GM18909 (cell line): ENCODE measurements around the gene GOLGA6C.
"Not testable (repeated sequence)": the region's sequence is repeated elsewhere in the genome, so short reads cannot be mapped to it uniquely, and the experiment has no call there.

Experiments
- ATAC-seq: cut with Tn5 transposase; IDR thresholded peaks from one replicate; pipeline ENCODE4 v1.9.1; 2021; ENCODE audit warnings: mild to moderate bottlenecking; ENCODE audit not compliant: unreplicated experiment, poor library complexity

Gene GOLGA6C

GRCh38 chr15:75307778-75308390 is 49.8 kb downstream of the GOLGA6C start:
- no peak for ATAC-seq

GRCh38 chr15:75309711-75310110 is 51.6 kb downstream of the GOLGA6C start:
- no peak for ATAC-seq

GRCh38 chr15:75312548-75312947 is 54.4 kb downstream of the GOLGA6C start:
- ATAC-seq, result not testable (repeated sequence)

- ATAC-seq, result no peak
Observed at GRCh38 chr15:75313116-75313845, 55.1 kb downstream of the GOLGA6C start.

- ATAC-seq, result no peak
Observed at GRCh38 chr15:75314552-75315290, 56.6 kb downstream of the GOLGA6C start.

- ATAC-seq, result not testable (repeated sequence)
Observed at GRCh38 chr15:75319231-75319897, 61.2 kb downstream of the GOLGA6C start.
